ENCODE data around the gene RESP18.

GRCh38 chr2:219362072-219362471 lies 29.5 kb upstream of the RESP18 start:
- TF ChIP-seq POLR2AphosphoS5 (IDR thresholded peaks at IDR 0.05): no peak
- no peak for TF ChIP-seq EZH2 (IDR thresholded peaks at IDR 0.05; ENCODE audit: borderline replicate concordance, insufficient read depth, low read length, poor library complexity, severe bottlenecking)
- no peak for TF ChIP-seq CTCF (IDR thresholded peaks at IDR 0.05; ENCODE audit: poor library complexity, severe bottlenecking)
- TF ChIP-seq RAD21 (conservative IDR thresholded peaks at IDR 0.05): no peak
